Effector memory CD8-positive, alpha-beta T cell (primary cell): Measurements from ENCODE around the gene MAP3K7.
"Not testable (repeated sequence)": the region's sequence is repeated elsewhere in the genome, so short reads cannot be mapped to it uniquely, and the experiment has no call there.

ENCODE experiments used
- ATAC-seq: fragments of 150-1000 bp; cut with Tn5 transposase; replicated peaks from 2 replicates; pipeline ENCODE4 v1.10.0; 2021; ENCODE audit warnings: mild to moderate bottlenecking, moderate library complexity
- DNase-seq, 3 experiments: peaks; one replicate each; pipeline ENCODE4 v3.0.0; 2021
- H3K27ac Mint-ChIP-seq, 2 donors: one replicate each; pipeline ENCODE4 v1.8.0; 2022; ENCODE audit warnings: mild to moderate bottlenecking in 2 of 2, mixed read lengths in 2 of 2, moderate library complexity in 2 of 2
- H3K27me3 Mint-ChIP-seq, 2 donors: one replicate each; pipeline ENCODE4 v1.8.0; 2022; ENCODE audit warnings: mixed read lengths in 2 of 2
- H3K36me3 Mint-ChIP-seq: one replicate; pipeline ENCODE4 v1.8.0; 2022; ENCODE audit warnings: mild to moderate bottlenecking, moderate library complexity, mixed read lengths; ENCODE audit not compliant: insufficient read depth
- H3K4me1 Mint-ChIP-seq, 2 donors: one replicate each; pipeline ENCODE4 v1.8.0; 2022; ENCODE audit warnings: low read depth in 2 of 2, mixed read lengths in 2 of 2
- H3K4me3 Mint-ChIP-seq, 2 donors: one replicate each; pipeline ENCODE4 v1.8.0; 2022; ENCODE audit warnings: mild to moderate bottlenecking in 2 of 2, mixed read lengths in 2 of 2, moderate library complexity in 2 of 2
- H3K9me3 Mint-ChIP-seq, 2 donors: one replicate each; pipeline ENCODE4 v1.8.0; 2022; ENCODE audit warnings: mixed read lengths in 2 of 2

MAP3K7 gene

DNA sequence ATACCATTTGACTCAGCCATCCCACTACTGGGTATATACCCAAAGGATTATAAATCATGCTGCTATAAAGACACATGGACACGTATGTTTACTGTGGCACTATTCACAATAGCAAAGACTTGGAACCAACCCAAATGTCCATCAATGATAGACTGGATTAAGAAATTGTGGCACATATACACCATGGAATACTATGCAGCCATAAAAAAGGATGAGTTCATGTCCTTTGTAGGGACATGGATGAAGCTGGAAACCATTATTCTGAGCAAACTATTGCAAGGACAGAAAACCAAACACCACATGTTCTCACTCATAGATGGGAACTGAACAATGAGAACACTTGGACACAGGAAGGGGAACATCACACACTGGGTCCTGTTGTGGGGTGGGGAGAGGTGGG, 19.2 kb downstream of the MAP3K7 start:
- not testable (repeated sequence) for H3K4me3 Mint-ChIP-seq, DNase-seq, H3K9me3 Mint-ChIP-seq, H3K27me3 Mint-ChIP-seq, H3K27ac Mint-ChIP-seq, H3K36me3 Mint-ChIP-seq, ATAC-seq
- H3K4me1 Mint-ChIP-seq, result peaks cover 22 to 55% of the 10 kb centered on the region in 2 donors

DNA sequence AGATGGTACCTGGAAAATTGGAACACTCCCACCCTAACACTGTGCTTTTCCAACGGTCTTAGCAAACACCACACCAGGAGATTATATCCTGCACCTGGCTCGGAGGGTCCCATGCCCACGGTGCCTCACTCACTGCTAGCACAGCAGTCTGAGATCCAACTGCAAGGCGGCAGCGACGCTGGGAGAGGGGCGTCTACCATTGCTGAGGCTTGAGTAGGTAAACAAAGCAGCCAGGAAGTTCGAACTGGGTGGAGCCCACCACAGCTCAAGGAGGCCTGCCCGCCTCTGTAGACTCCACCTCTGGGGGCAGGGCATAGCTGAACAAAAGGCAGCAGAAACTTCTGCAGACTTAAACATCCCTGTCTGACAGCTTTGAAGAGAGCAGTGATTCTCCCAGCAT, 24.5 kb downstream of the MAP3K7 start:
- not testable (repeated sequence) for H3K27me3 Mint-ChIP-seq, H3K9me3 Mint-ChIP-seq, ATAC-seq
- peak overlapping the region; percentile 32 to 62 for H3K4me3 Mint-ChIP-seq
- H3K4me1 Mint-ChIP-seq, result peaks cover 27 to 47% of the 10 kb centered on the region in 2 donors
- peaks cover 34% of the 10 kb centered on the region for H3K36me3 Mint-ChIP-seq
- H3K27ac Mint-ChIP-seq, result peak overlapping the region; percentile 79 to 81
- DNase-seq, result peak in 1 of 3 experiments; percentile 14

- peak overlapping the region in 1 of 2 donors; percentile 60 for H3K27ac Mint-ChIP-seq
- H3K36me3 Mint-ChIP-seq, result peaks cover 53% of the 10 kb centered on the region
- ATAC-seq, result peak; percentile 47
- no peaks in the 10 kb centered on the region for H3K27me3 Mint-ChIP-seq
- DNase-seq, result no peak
- H3K9me3 Mint-ChIP-seq, result no peaks in the 10 kb centered on the region
- peak overlapping the region in 1 of 2 donors; percentile 2 for H3K4me3 Mint-ChIP-seq
- H3K4me1 Mint-ChIP-seq, result peaks cover 25 to 33% of the 10 kb centered on the region in 2 donors
These were observed 26.9 kb downstream of the MAP3K7 start for GRCh38 chr6:90559931-90560330.

DNA sequence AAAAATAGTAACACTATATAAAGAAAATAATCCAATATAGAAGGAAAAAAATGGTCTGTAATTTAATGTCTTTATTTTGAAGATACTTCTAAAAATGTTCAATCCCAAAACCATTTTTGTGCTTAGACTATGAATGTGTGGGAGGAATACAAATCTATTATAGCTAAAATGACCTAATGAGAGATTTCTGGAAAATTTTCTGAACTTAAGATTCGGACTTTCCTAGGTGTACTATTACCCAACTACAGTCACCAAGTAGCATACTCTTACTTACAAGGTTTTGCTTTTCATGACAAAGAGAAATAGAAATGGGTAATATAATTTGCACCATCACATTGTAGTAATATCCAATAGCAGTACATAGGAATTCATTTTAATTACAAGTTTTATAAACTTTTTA, 29.9 kb downstream of the MAP3K7 start:
- peaks cover 57% of the 10 kb centered on the region for H3K36me3 Mint-ChIP-seq
- no peaks in the 10 kb centered on the region for H3K27me3 Mint-ChIP-seq
- no peaks in the 10 kb centered on the region for H3K9me3 Mint-ChIP-seq
- H3K4me1 Mint-ChIP-seq, result peaks cover 2 to 7% of the 10 kb centered on the region in 2 donors
- no peak overlapping the region for H3K27ac Mint-ChIP-seq
- DNase-seq (no peak), ATAC-seq (no peak)
- H3K4me3 Mint-ChIP-seq, result no peak overlapping the region

DNA sequence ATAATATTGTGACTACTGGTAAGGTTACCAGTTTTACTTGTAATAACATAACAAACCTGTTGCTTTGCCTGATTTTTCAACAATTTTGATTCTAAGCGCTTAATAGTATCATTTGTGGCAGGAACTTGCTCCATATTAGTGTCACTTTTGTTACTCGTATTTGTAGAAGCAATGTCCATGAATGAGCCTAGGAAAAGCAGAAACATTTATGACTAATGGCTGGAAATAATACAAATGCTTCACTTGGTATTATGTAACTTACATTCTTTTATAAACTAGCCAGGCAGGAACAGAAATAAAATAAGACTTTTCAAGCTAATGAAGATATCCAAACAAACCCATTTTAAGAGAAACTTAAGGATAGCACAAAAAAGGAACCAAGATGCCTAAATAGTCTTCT, 38.9 kb downstream of the MAP3K7 start:
- Mint-ChIP-seq H3K27ac (no peak overlapping the region), H3K4me3 (no peak overlapping the region), H3K27me3 (no peaks in the 10 kb centered on the region), H3K9me3 (no peaks in the 10 kb centered on the region), H3K4me1 (no peaks in the 10 kb centered on the region), H3K36me3 (peaks cover 47% of the 10 kb centered on the region)
- DNase-seq, result no peak
- ATAC-seq, result no peak

DNA sequence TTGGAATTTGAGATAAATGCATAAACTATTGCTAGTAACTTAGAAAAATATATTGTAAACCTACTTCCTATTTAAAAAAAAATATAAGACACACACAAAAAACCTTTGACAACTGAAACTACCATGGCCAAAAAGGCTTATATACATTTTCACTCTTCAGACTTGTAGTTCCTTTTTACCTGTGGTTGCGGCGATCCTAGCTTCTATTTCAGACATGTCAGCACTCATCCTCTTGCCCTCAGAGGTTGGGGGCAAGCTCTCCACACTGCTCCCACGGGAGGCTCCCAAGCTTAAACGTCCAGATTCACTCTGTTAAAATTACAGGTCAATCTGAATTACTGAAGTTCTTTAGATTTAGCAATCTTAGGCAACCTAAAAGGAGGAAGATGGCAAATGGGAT, 39.8 kb downstream of the MAP3K7 start:
- no peak for ATAC-seq
- H3K36me3 Mint-ChIP-seq, result peaks cover 47% of the 10 kb centered on the region

GRCh38 chr6:90545448-90545847, 41.4 kb downstream of the MAP3K7 start:
- DNase-seq (no peak), ATAC-seq (no peak)
- Mint-ChIP-seq H3K4me1 (no peaks in the 10 kb centered on the region), H3K27me3 (no peaks in the 10 kb centered on the region), H3K36me3 (peaks cover 44% of the 10 kb centered on the region), H3K9me3 (no peaks in the 10 kb centered on the region), H3K27ac (no peak overlapping the region), H3K4me3 (no peak overlapping the region)

More for the DNA sequence above, 39.8 kb downstream of the MAP3K7 start:
- Mint-ChIP-seq H3K4me1 (no peaks in the 10 kb centered on the region), H3K27me3 (no peaks in the 10 kb centered on the region), H3K27ac (peak overlapping the region in 1 of 2 donors; percentile 12), H3K4me3 (no peak overlapping the region), H3K9me3 (no peaks in the 10 kb centered on the region)
- DNase-seq, result no peak

- DNase-seq, result no peak
- H3K36me3 Mint-ChIP-seq, result peaks cover 43% of the 10 kb centered on the region
- no peaks in the 10 kb centered on the region for H3K9me3 Mint-ChIP-seq
- H3K27me3 Mint-ChIP-seq, result no peaks in the 10 kb centered on the region
- H3K4me1 Mint-ChIP-seq, result no peaks in the 10 kb centered on the region
- ATAC-seq, result no peak
- H3K27ac Mint-ChIP-seq, result peak overlapping the region in 1 of 2 donors; percentile 10
- no peak overlapping the region for H3K4me3 Mint-ChIP-seq
These were observed 42.1 kb downstream of the MAP3K7 start for GRCh38 chr6:90544741-90545140.

- H3K36me3 Mint-ChIP-seq, result peaks cover 39% of the 10 kb centered on the region
- no peak overlapping the region for H3K4me3 Mint-ChIP-seq
- H3K9me3 Mint-ChIP-seq, result no peaks in the 10 kb centered on the region
- H3K27ac Mint-ChIP-seq, result peak overlapping the region; percentile 10 to 58
- DNase-seq (no peak), ATAC-seq (no peak)
- H3K4me1 Mint-ChIP-seq, result no peaks in the 10 kb centered on the region
- H3K27me3 Mint-ChIP-seq, result no peaks in the 10 kb centered on the region
These were observed 42.8 kb downstream of the MAP3K7 start for GRCh38 chr6:90544081-90544480.

GRCh38 chr6:90541221-90541620, 45.7 kb downstream of the MAP3K7 start:
- H3K4me3 Mint-ChIP-seq, result no peak overlapping the region
- no peaks in the 10 kb centered on the region for H3K9me3 Mint-ChIP-seq
- no peaks in the 10 kb centered on the region for H3K4me1 Mint-ChIP-seq
- H3K27ac Mint-ChIP-seq, result no peak overlapping the region
- DNase-seq (no peak), ATAC-seq (no peak)
- no peaks in the 10 kb centered on the region for H3K27me3 Mint-ChIP-seq
- peaks cover 24% of the 10 kb centered on the region for H3K36me3 Mint-ChIP-seq

- no peak for DNase-seq
- H3K36me3 Mint-ChIP-seq, result peaks cover 10% of the 10 kb centered on the region
These were observed 48.4 kb downstream of the MAP3K7 start for GRCh38 chr6:90538278-90539046.

DNA sequence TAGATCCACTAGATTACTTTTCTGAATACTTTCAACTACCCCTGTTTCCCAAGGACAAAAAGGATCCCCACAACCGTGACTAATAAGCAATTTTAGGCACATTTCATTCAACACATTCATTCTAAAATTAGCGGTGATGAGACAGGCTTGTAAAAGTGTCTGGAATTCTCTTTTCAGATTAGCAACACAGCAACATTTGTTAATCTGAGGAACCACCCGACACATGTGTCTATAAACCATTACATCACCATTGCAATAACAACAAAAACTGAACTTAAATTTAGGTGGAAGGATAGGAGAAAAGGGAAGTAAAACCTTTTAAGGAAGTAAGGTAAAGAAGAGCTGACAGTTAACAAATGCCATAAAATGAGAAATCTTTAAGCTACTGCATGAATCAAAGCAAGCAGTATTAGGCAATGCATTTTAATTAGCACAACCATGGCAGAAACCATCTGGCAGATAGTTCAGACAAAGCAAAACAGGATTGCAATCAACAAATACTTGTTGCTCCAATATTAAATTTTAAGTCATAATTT, 49.1 kb downstream of the MAP3K7 start:
- DNase-seq (no peak), ATAC-seq (no peak)
- no peaks in the 10 kb centered on the region for H3K27me3 Mint-ChIP-seq
- no peak overlapping the region for H3K4me3 Mint-ChIP-seq
- H3K4me1 Mint-ChIP-seq, result no peaks in the 10 kb centered on the region
- peaks cover 13% of the 10 kb centered on the region for H3K36me3 Mint-ChIP-seq
- H3K27ac Mint-ChIP-seq, result no peak overlapping the region
- no peaks in the 10 kb centered on the region for H3K9me3 Mint-ChIP-seq

More at GRCh38 chr6:90538278-90539046, 48.4 kb downstream of the MAP3K7 start:
- no peaks in the 10 kb centered on the region for H3K9me3 Mint-ChIP-seq
- H3K27me3 Mint-ChIP-seq, result no peaks in the 10 kb centered on the region
- no peaks in the 10 kb centered on the region for H3K4me1 Mint-ChIP-seq
- no peak overlapping the region for H3K4me3 Mint-ChIP-seq
- H3K27ac Mint-ChIP-seq, result peak overlapping the region in 1 of 2 donors; percentile 12
- no peak for ATAC-seq

- Mint-ChIP-seq H3K4me3 (no peak overlapping the region), H3K27me3 (no peaks in the 10 kb centered on the region), H3K36me3 (peaks cover 13% of the 10 kb centered on the region), H3K9me3 (no peaks in the 10 kb centered on the region), H3K4me1 (no peaks in the 10 kb centered on the region), H3K27ac (no peak overlapping the region)
- ATAC-seq (no peak), DNase-seq (no peak)
These were observed 49.8 kb downstream of the MAP3K7 start for GRCh38 chr6:90537027-90537426.

DNA sequence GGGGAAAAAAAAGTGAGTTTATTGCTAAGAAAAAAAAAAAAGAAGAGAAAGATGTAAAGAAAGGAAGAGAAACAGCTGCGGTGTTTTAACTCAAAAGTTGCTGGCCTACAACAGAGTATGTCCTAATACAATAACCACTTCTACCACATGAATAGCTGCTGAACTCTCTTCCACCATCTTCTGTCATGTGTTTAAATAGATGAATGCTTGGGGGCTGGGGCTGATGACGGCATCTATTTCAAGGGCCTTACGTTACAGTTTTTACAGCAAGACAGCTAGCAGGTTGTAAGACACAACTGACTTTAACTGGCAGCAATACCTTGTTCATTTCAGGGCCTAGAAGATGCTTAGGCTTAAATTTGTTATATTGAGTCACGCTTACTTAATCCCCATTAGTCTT, 50.4 kb downstream of the MAP3K7 start:
- no peaks in the 10 kb centered on the region for H3K4me1 Mint-ChIP-seq
- no peak overlapping the region for H3K4me3 Mint-ChIP-seq
- DNase-seq, result no peak
- H3K27me3 Mint-ChIP-seq, result no peaks in the 10 kb centered on the region
- H3K27ac Mint-ChIP-seq, result no peak overlapping the region
- H3K36me3 Mint-ChIP-seq, result peaks cover 17% of the 10 kb centered on the region
- no peak for ATAC-seq
- no peaks in the 10 kb centered on the region for H3K9me3 Mint-ChIP-seq
